SK-N-SH treated with all-trans-retinoic acid at 6 μM for 48 hours (cell line): ENCODE measurements around the gene SPNS1.
"Not testable (repeated sequence)": the region's sequence is repeated elsewhere in the genome, so short reads cannot be mapped to it uniquely, and the experiment has no call there.

Experiments
- ATAC-seq: fragments of 200-7000 bp; cut with Tn5 transposase; 3 replicates; pipeline ENCODE4 v1.9.1; 2020; ENCODE audit warnings: mild to moderate bottlenecking, moderate library complexity
- CSDC2 ChIP-seq: fragments of 250-450 bp; sonication (Bioruptor Pico); IDR thresholded peaks from 2 replicates; pipeline ENCODE4 v1.5.0; 2020; ENCODE audit warnings: mild to moderate bottlenecking, moderate library complexity
- CSRNP3 ChIP-seq: fragments of 250-450 bp; sonication (Bioruptor Pico); IDR thresholded peaks from 2 replicates; pipeline ENCODE4 v1.5.1; 2021; ENCODE audit warnings: mild to moderate bottlenecking, moderate library complexity
- OSR1 ChIP-seq: fragments of 250-450 bp; sonication (Bioruptor Pico); IDR thresholded peaks from 2 replicates; pipeline ENCODE4 v1.8.0; 2022; ENCODE audit warnings: moderate library complexity, mild to moderate bottlenecking, inconsistent platforms
- PPARA ChIP-seq: fragments of 250-450 bp; sonication (Bioruptor Pico); IDR thresholded peaks from 2 replicates; pipeline ENCODE4 v1.5.0; 2020; ENCODE audit warnings: mild to moderate bottlenecking, borderline replicate concordance
- SNAI2 ChIP-seq: fragments of 250-450 bp; sonication (Bioruptor Pico); IDR thresholded peaks from 2 replicates; pipeline ENCODE4 v1.5.0; 2020; ENCODE audit warnings: mild to moderate bottlenecking, moderate library complexity
- TOX ChIP-seq: fragments of 250-450 bp; sonication (Bioruptor Pico); IDR thresholded peaks from 2 replicates; pipeline ENCODE4 v1.8.0; 2021; ENCODE audit warnings: mild to moderate bottlenecking, moderate library complexity, borderline replicate concordance
- TSHZ2 ChIP-seq: fragments of 250-450 bp; sonication (Bioruptor Pico); IDR thresholded peaks from 2 replicates; pipeline ENCODE4 v1.5.0; 2020; ENCODE audit warnings: mild to moderate bottlenecking, moderate library complexity
- ZFP3 ChIP-seq: fragments of 250-450 bp; sonication (Bioruptor Pico); IDR thresholded peaks from 2 replicates; pipeline ENCODE4 v1.5.0; 2020; ENCODE audit warnings: mild to moderate bottlenecking, moderate library complexity
- ZFP30 ChIP-seq: fragments of 450-650 bp; formaldehyde crosslinking; IDR thresholded peaks from 2 replicates; pipeline ENCODE4 v1.5.0; 2022; ENCODE audit warnings: mild to moderate bottlenecking, moderate library complexity
- ZNF565 ChIP-seq: fragments of 450-650 bp; formaldehyde crosslinking; conservative IDR thresholded peaks from 2 replicates; pipeline ENCODE4 v1.5.0; 2020; ENCODE audit warnings: low read depth, mild to moderate bottlenecking, moderate library complexity
- ZNF70 ChIP-seq: fragments of 450-650 bp; formaldehyde crosslinking; IDR thresholded peaks from 2 replicates; pipeline ENCODE4 v1.5.0; 2020; ENCODE audit warnings: mild to moderate bottlenecking, moderate library complexity
- ZNF8 ChIP-seq: fragments of 450-650 bp; formaldehyde crosslinking; IDR thresholded peaks from 2 replicates; pipeline ENCODE4 v1.5.0; 2020; ENCODE audit warnings: mild to moderate bottlenecking, moderate library complexity
- TF ChIP-seq, protein P1 (sequence below): fragments of 250-450 bp; sonication (Bioruptor Pico); IDR thresholded peaks from 2 replicates; pipeline ENCODE4 v1.5.1; 2020; ENCODE audit warnings: low read depth, mild to moderate bottlenecking, moderate library complexity

Gene SPNS1

GRCh38 chr16:28974437-28975157 is at the start of gene SPNS1:
Gene SPNS1 (plus strand): TSS chr16:28974778. CDS start chr16:28975152, 374 bp downstream.
- TF ChIP-seq TSHZ2 (CRISPR knock-in tag) = peak; percentile 49; the same call in 1 of the 2 replicates
- TF ChIP-seq ZFP3 = 0 out of 2 replicates have a peak, but pooled peaks have one; percentile 19
- no peak for TF ChIP-seq ZNF565 (CRISPR knock-in tag)
- peak; percentile 93 for ATAC-seq

- TF ChIP-seq PPARA (CRISPR knock-in tag) (no peak), ZFP3 (no peak), ZNF70 (no peak), CSDC2 (CRISPR knock-in tag) (no peak), TSHZ2 (CRISPR knock-in tag) (no peak), ZFP30 (CRISPR knock-in tag) (no peak), OSR1 (CRISPR knock-in tag) (no peak), SNAI2 (CRISPR knock-in tag) (no peak)
- TF ChIP-seq, all 23 proteins: peak for 0
- ATAC-seq = peak; percentile 77
Measured at GRCh38 chr16:28925386-28926228, 49.0 kb upstream of the SPNS1 start.

DNA sequence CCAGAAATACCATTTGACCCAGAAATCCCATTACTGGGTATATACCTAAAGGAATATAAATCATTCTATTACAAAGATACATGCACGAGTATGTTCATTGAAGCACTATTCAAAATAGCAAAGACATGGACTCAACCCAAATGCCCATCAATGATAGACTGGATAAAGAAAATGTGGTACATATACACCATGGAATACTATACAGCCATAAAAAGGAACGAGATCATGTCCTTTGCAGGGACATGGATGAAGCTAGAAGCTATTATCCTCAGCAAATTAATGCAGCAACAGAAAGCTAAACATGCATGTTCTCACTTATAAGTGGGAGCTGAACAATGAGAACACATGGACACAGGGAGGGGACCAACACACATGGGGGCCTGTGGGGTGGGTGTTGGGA is 48.3 kb upstream of the SPNS1 start:
- not testable (repeated sequence) for ATAC-seq

GRCh38 chr16:28927815-28928214 is 46.8 kb upstream of the SPNS1 start:
- ATAC-seq = no peak
- TF ChIP-seq ZFP30 (CRISPR knock-in tag) (no peak), CSRNP3 (CRISPR knock-in tag) (no peak), TSHZ2 (CRISPR knock-in tag) (no peak), PPARA (CRISPR knock-in tag) (no peak), OSR1 (CRISPR knock-in tag) (no peak)

More for the DNA sequence above, 48.3 kb upstream of the SPNS1 start:
- peak; percentile 89 for TF ChIP-seq ZNF8 (CRISPR knock-in tag)

GRCh38 chr16:28930203-28930602 is 44.4 kb upstream of the SPNS1 start:
- ATAC-seq = no peak
- TF ChIP-seq SNAI2 (CRISPR knock-in tag) (no peak), ZNF8 (CRISPR knock-in tag) (no peak), TOX (no peak), ZFP3 (no peak), CSDC2 (CRISPR knock-in tag) (no peak)
- TF ChIP-seq, protein P1, sequence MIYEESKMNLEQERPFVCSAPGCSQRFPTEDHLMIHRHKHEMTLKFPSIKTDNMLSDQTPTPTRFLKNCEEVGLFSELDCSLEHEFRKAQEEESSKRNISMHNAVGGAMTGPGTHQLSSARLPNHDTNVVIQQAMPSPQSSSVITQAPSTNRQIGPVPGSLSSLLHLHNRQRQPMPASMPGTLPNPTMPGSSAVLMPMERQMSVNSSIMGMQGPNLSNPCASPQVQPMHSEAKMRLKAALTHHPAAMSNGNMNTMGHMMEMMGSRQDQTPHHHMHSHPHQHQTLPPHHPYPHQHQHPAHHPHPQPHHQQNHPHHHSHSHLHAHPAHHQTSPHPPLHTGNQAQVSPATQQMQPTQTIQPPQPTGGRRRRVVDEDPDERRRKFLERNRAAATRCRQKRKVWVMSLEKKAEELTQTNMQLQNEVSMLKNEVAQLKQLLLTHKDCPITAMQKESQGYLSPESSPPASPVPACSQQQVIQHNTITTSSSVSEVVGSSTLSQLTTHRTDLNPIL (CRISPR knock-in tag) = no peak
